HepG2 (cell line): ENCODE results near the gene BST1. TPM values are rescaled to one million over a fixed set of nuclear protein-coding genes. Genes with fewer than 3 reads are reported as not detected.

ENCODE experiments used
- FOXO4 ChIP-seq: sonication (generic); formaldehyde crosslinking; conservative IDR thresholded peaks from 2 replicates; pipeline ENCODE4 v1.8.1; 2023; ENCODE audit warnings: missing genetic modification reagents
- PBX3 ChIP-seq: sonication (generic); formaldehyde crosslinking; IDR thresholded peaks from 2 replicates; pipeline ENCODE4 v1.8.1; 2023; ENCODE audit warnings: missing genetic modification reagents, inconsistent platforms, borderline replicate concordance
- PITX1 ChIP-seq: sonication (generic); formaldehyde crosslinking; IDR thresholded peaks from 2 replicates; pipeline ENCODE4 v1.5.1; 2020; ENCODE audit warnings: mild to moderate bottlenecking, missing genetic modification reagents
- ZBTB34 ChIP-seq: sonication (generic); formaldehyde crosslinking; IDR thresholded peaks from 2 replicates; pipeline ENCODE4 v1.8.0; 2022; ENCODE audit warnings: mild to moderate bottlenecking, missing genetic modification reagents
- ZBTB8A ChIP-seq: sonication (generic); formaldehyde crosslinking; IDR thresholded peaks from 2 replicates; pipeline ENCODE4 v1.4.0; 2020; ENCODE audit warnings: mild to moderate bottlenecking, low read depth, missing genetic modification reagents, borderline replicate concordance
- ZNF451 ChIP-seq: sonication (generic); formaldehyde crosslinking; IDR thresholded peaks from 2 replicates; pipeline ENCODE4 v1.5.0; 2020; ENCODE audit warnings: mild to moderate bottlenecking, missing genetic modification reagents
- polyA plus RNA-seq, 8 experiments: library from polyadenylated mRNA; depleted of rRNA in 3 of 8; stranded (reverse) in 7 of 8; unstranded in 1 of 8; fragments of >200 nt; fragmentation: Illumina TruSeq in 4 of 8; extraction: Trizol in 4 of 8; gene quantifications; 2 replicates each; pipeline versions ENCODE4 v1.2.1 to v1.2.3, GENCODE V29; 2011 to 2016; ENCODE audit warnings: low read depth in 4 of 8, missing spikeins in 1 of 8, mixed read lengths in 1 of 8; ENCODE audit not compliant: insufficient read depth in 1 of 8
- total RNA-seq, 5 experiments: library from RNA; depleted of rRNA; stranded (reverse); fragments of >200 nt; fragmentation: Illumina TruSeq; extraction: Trizol; gene quantifications; 2 replicates each; pipeline ENCODE4 v1.2.3, GENCODE V29; 2016; ENCODE audit warnings: low read depth in 1 of 5
- TF ChIP-seq, protein P1 (sequence below): sonication (generic); formaldehyde crosslinking; IDR thresholded peaks from 2 replicates; pipeline ENCODE4 v1.8.0; 2022; ENCODE audit warnings: missing genetic modification reagents, mild to moderate bottlenecking, moderate library complexity, borderline replicate concordance

The BST1 gene
- total and polyA plus RNA-seq, 2 of the 13 experiments (the other 11 are each of a cell fraction or from before 2014, with no cell fraction given): 0.09 to 0.49 TPM

- TF ChIP-seq, protein P1, sequence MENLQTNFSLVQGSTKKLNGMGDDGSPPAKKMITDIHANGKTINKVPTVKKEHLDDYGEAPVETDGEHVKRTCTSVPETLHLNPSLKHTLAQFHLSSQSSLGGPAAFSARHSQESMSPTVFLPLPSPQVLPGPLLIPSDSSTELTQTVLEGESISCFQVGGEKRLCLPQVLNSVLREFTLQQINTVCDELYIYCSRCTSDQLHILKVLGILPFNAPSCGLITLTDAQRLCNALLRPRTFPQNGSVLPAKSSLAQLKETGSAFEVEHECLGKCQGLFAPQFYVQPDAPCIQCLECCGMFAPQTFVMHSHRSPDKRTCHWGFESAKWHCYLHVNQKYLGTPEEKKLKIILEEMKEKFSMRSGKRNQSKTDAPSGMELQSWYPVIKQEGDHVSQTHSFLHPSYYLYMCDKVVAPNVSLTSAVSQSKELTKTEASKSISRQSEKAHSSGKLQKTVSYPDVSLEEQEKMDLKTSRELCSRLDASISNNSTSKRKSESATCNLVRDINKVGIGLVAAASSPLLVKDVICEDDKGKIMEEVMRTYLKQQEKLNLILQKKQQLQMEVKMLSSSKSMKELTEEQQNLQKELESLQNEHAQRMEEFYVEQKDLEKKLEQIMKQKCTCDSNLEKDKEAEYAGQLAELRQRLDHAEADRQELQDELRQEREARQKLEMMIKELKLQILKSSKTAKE (CRISPR knock-in tag): no peak
- TF ChIP-seq PITX1: no peak
- no peak for TF ChIP-seq FOXO4 (CRISPR knock-in tag)
- TF ChIP-seq ZBTB34 (CRISPR knock-in tag): 0 out of 2 replicates have a peak, but pooled peaks have one; percentile 1
- TF ChIP-seq PBX3 (CRISPR knock-in tag): no peak
- no peak for TF ChIP-seq ZNF451
- no peak for TF ChIP-seq ZBTB8A (CRISPR knock-in tag)
Measured at GRCh38 chr4:15656038-15656470, 46.8 kb upstream of the BST1 start (continued).
